Tibial nerve (tissue), 4 donors: ENCODE results near the gene MARCKSL1. TPM values are rescaled to one million over a fixed set of nuclear protein-coding genes. Genes with fewer than 3 reads are reported as not detected.

Experiments used
- DNase-seq, 2 donors: peaks; one replicate each; pipeline ENCODE4 v3.0.0-alpha.2; 2019; ENCODE audit warnings: low spot score in 2 of 2
- H3K27ac ChIP-seq, 4 donors: fragments of 200-600 bp; sonication (generic) in 3 of 4; one replicate each; pipeline ENCODE4 v1.5.1; 2017 to 2019; ENCODE audit warnings: mild to moderate bottlenecking in 1 of 4
- H3K27me3 ChIP-seq, 2 donors: fragments of 200-600 bp; sonication (generic) in 1 of 2; one replicate each; pipeline versions ENCODE4 v1.5.1 to v1.6.0; 2017 to 2019
- H3K36me3 ChIP-seq, 3 donors: fragments of 200-600 bp; sonication (generic); one replicate each; pipeline ENCODE4 v1.5.1; 2018 to 2019
- H3K4me1 ChIP-seq, 4 donors: fragments of 200-600 bp; sonication (generic) in 3 of 4; one replicate each; pipeline ENCODE4 v1.5.1; 2017 to 2019
- H3K4me3 ChIP-seq, 4 donors: fragments of 200-600 bp; sonication (generic) in 3 of 4; one replicate each; pipeline ENCODE4 v1.5.1; 2017 to 2019; ENCODE audit warnings: mild to moderate bottlenecking in 1 of 4, moderate library complexity in 1 of 4
- H3K9me3 ChIP-seq, 4 donors: fragments of 200-600 bp; sonication (generic) in 3 of 4; one replicate each; pipeline ENCODE4 v1.5.1; 2017 to 2019
- EP300 ChIP-seq, 2 donors: sonication (generic); formaldehyde crosslinking; IDR thresholded peaks; one replicate each; pipeline ENCODE4 v1.6.1; 2017; ENCODE audit warnings: antibody characterized with exemption in 2 of 2, mild to moderate bottlenecking in 1 of 2
- POLR2A ChIP-seq, 2 donors: fragments of 450-650 bp; IDR thresholded peaks; one replicate each; pipeline ENCODE4 v1.6.1; 2017; ENCODE audit warnings: antibody characterized with exemption in 2 of 2, mild to moderate bottlenecking in 2 of 2, moderate library complexity in 2 of 2
- WGBS, 2 donors: methylation state at CpG; one replicate each; pipeline ENCODE4 v1.1.5; 2018; 5-methylcytosine and 5-hydroxymethylcytosine counted together
- total RNA-seq, 4 donors: library from RNA; depleted of rRNA; stranded (reverse); fragments of >200 nt; gene quantifications; one replicate each; pipeline ENCODE4 v1.1.0, GENCODE V29; 2016
- TF ChIP-seq, protein P1 (sequence below), 5 experiments: fragments of 200-600 bp in 3 of 5; fragments of 450-650 bp in 2 of 5; sonication (generic) in 3 of 5; IDR thresholded peaks; one replicate each; pipeline ENCODE4 v1.5.1; 2016 to 2019; ENCODE audit warnings: antibody characterized with exemption in 5 of 5, mild to moderate bottlenecking in 3 of 5, moderate library complexity in 2 of 5

MARCKSL1 gene
- total RNA-seq, 4 donors from 2014 or later, result 42.4 to 61.2 (median 45.0) TPM

DNA sequence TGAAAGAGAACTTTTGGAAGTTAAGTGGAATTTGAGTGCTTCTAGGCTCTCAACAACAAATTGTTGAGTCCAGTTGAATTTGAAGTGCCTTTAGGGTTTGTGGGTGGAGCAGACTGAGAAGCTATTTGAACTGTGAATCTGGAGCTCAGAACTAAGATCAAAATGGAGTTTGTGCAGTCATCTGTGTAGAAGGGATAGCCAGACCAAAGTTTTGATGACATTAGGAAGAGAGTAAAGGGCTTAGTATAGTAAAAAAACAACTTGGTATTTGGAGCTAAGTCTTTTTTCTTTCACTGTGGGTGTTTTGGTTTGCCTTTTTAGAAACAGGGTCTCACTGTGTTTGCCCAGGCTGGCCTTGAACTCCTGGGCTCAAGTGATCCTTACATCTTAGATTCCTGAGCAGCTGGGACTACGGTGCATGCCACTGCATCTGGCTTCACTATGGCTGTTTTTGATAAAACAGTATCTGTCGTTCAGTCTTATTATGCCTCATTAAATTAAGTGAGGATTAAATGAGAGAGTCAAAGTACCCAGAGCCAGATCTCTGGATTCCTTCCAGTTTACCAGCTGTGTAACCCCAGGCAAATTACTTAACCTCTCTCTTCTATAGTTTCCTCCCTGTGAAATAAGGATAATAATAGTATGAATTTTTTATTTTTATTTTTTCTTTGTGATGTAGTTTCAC, 24.2 kb downstream of the MARCKSL1 start:
- no peak overlapping the region for H3K27ac ChIP-seq
- peaks cover 0 to 16% (median 3%) of the 10 kb centered on the region in 4 donors for H3K4me1 ChIP-seq
- H3K36me3 ChIP-seq, result peaks cover 0 to 3% (median 0%) of the 10 kb centered on the region in 3 donors
- TF ChIP-seq EP300 (IDR thresholded peaks at IDR 0.05), result no peak
- TF ChIP-seq POLR2A (IDR thresholded peaks at IDR 0.05), result no peak
- TF ChIP-seq, protein P1, sequence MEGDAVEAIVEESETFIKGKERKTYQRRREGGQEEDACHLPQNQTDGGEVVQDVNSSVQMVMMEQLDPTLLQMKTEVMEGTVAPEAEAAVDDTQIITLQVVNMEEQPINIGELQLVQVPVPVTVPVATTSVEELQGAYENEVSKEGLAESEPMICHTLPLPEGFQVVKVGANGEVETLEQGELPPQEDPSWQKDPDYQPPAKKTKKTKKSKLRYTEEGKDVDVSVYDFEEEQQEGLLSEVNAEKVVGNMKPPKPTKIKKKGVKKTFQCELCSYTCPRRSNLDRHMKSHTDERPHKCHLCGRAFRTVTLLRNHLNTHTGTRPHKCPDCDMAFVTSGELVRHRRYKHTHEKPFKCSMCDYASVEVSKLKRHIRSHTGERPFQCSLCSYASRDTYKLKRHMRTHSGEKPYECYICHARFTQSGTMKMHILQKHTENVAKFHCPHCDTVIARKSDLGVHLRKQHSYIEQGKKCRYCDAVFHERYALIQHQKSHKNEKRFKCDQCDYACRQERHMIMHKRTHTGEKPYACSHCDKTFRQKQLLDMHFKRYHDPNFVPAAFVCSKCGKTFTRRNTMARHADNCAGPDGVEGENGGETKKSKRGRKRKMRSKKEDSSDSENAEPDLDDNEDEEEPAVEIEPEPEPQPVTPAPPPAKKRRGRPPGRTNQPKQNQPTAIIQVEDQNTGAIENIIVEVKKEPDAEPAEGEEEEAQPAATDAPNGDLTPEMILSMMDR (IDR thresholded peaks at IDR 0.05), result no peak
- no peak for DNase-seq
- no peaks in the 10 kb centered on the region for H3K27me3 ChIP-seq
- H3K4me3 ChIP-seq, result no peak overlapping the region
- no peaks in the 10 kb centered on the region for H3K9me3 ChIP-seq
- WGBS, 2 donors, result 33 to 39% methylated on average over 2 of the region's 2 CpGs

DNA sequence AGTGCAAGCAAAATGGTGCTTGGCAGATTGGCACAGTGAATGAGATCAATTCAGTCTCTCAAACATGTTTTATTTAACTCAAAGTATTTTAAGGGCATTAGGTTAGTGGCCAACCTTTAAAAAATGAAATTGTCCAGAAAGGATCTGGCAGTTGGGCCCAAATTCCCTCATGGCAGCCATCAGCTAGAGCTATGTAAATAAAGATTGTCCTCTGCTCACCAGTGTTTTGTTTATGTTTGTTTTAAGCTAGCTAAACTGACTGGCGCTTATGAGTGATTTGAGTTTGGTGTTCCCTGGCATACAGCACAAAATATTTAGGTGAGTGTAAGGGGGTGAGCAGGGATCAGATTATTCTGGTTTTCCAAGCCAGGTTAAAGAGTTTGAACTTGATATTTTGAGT, 26.1 kb downstream of the MARCKSL1 start:
- H3K9me3 ChIP-seq, result peaks cover 0 to 10% (median under 1%) of the 10 kb centered on the region in 4 donors
- no peak for DNase-seq
- no peak overlapping the region for H3K4me3 ChIP-seq
- no peak overlapping the region for H3K27ac ChIP-seq
- peaks cover 0 to 14% (median 0%) of the 10 kb centered on the region in 3 donors for H3K36me3 ChIP-seq
- H3K4me1 ChIP-seq, result peaks cover 0 to 16% (median 3%) of the 10 kb centered on the region in 4 donors
- TF ChIP-seq POLR2A (IDR thresholded peaks at IDR 0.05), result no peak
- TF ChIP-seq, protein P1 (IDR thresholded peaks at IDR 0.05), result no peak
- no peak for TF ChIP-seq EP300 (IDR thresholded peaks at IDR 0.05)
- 76 to 89% methylated on average over 1 of the region's 1 CpG for WGBS, 2 donors
- H3K27me3 ChIP-seq, result no peaks in the 10 kb centered on the region

DNA sequence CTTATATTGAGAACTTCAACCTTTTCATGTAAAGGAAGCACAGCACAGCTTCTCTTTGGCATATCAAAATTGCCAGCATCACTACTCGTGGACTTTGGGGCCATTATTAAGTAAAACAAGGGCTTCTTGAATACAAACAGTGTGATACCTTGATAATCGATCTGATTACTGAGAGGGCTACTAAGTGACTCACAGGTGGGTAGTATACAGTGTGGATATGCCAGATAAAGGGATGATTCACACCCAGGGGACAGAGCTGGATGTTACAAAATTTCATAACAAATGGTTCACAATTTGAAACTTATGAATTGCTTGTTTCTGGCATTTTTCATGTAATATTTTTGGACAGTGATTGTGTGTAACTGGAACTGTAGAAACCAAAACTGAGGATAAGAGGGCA, 28.7 kb downstream of the MARCKSL1 start:
- WGBS, 2 donors, result 75 to 86% methylated on average over 2 of the region's 2 CpGs
- H3K4me3 ChIP-seq, result no peak overlapping the region
- peaks cover 0 to 16% (median 3%) of the 10 kb centered on the region in 4 donors for H3K4me1 ChIP-seq
- H3K9me3 ChIP-seq, result peaks cover 0 to 15% (median 2%) of the 10 kb centered on the region in 4 donors
- no peak for DNase-seq
- no peak for TF ChIP-seq POLR2A (IDR thresholded peaks at IDR 0.05)
- no peak for TF ChIP-seq EP300 (IDR thresholded peaks at IDR 0.05)
- TF ChIP-seq, protein P1 (IDR thresholded peaks at IDR 0.05), result no peak
- H3K27me3 ChIP-seq, result no peaks in the 10 kb centered on the region
- H3K27ac ChIP-seq, result no peak overlapping the region
- peaks cover 0 to 40% (median 23%) of the 10 kb centered on the region in 3 donors for H3K36me3 ChIP-seq

DNA sequence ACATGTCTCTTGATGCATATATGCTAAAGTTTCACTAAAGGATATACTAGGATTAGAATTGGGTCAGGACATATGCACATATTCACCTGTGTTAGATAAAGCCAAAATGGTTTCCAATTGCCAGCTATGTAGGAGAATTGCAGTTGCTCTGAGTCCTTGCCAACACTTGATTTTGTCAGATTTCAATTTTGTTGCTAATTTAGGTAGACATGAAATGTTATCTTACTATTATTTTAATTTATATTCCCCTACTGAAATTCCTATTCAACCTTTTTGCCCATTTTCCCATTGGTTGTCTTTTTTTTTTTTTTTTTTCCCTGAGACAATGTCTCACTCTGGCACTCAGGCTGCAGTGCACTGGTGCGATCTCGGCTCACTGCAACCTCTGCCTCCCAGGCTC, 30.7 kb downstream of the MARCKSL1 start:
- WGBS, 2 donors, result 95 to 100% methylated on average over 2 of the region's 2 CpGs
- TF ChIP-seq EP300 (IDR thresholded peaks at IDR 0.05) (no peak), POLR2A (IDR thresholded peaks at IDR 0.05) (no peak)
- TF ChIP-seq, protein P1 (IDR thresholded peaks at IDR 0.05), result no peak
- Histone ChIP-seq H3K27me3 (no peaks in the 10 kb centered on the region), H3K4me3 (no peak overlapping the region), H3K36me3 (peaks cover 0 to 42% (median 25%) of the 10 kb centered on the region in 3 donors), H3K9me3 (peaks cover 0 to 15% (median 2%) of the 10 kb centered on the region in 4 donors), H3K4me1 (peaks cover 0 to 4% (median 1%) of the 10 kb centered on the region in 4 donors), H3K27ac (no peak overlapping the region)
- DNase-seq, result no peak

DNA sequence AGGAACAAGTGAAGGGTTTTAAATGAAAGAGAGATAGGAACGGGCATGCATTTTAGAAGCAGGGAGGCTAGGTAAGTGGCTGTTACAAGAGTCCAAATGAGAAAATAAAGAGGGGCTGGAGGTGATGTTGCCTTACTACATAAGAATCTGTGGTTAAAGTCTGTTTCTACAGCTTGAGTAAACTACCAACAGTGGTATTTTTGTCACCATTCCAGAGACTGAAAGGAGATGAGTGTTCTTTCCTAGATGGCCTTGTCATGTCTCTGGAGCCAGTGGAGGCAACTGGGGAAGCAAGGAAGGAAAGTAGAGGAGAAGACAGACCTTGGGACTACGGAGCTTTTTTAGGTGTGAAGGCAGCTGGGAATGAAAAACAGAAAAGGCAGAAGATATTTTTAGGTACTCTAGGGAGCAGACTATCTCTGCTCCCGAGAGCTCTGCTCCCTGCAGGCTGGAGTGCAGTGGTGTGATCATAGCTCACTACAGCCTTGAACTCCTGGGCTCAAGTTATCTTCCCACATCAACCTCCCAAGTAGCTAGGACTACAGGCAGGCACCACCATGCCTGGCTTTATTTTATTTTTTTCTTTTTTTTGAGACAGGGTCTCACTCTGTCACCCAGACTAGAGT, 31.9 kb downstream of the MARCKSL1 start:
- Histone ChIP-seq H3K4me3 (no peak overlapping the region), H3K4me1 (peaks cover 0 to 2% (median 0%) of the 10 kb centered on the region in 4 donors), H3K27me3 (no peaks in the 10 kb centered on the region), H3K36me3 (peaks cover 0 to 42% (median 25%) of the 10 kb centered on the region in 3 donors), H3K9me3 (peaks cover 0 to 15% (median 2%) of the 10 kb centered on the region in 4 donors), H3K27ac (no peak overlapping the region)
- no peak for DNase-seq
- 81 to 84% methylated on average over 3 of the region's 3 CpGs for WGBS, 2 donors
- TF ChIP-seq, protein P1 (IDR thresholded peaks at IDR 0.05), result no peak
- TF ChIP-seq EP300 (IDR thresholded peaks at IDR 0.05) (no peak), POLR2A (IDR thresholded peaks at IDR 0.05) (no peak)
